Vagina (tissue), 2 donors: ENCODE data around the gene SPRED1.

Experiments
- POLR2A ChIP-seq, 2 donors: fragments of 450-650 bp; IDR thresholded peaks; one replicate each; pipeline ENCODE4 v1.6.1; 2017; ENCODE audit warnings: antibody characterized with exemption in 2 of 2, mild to moderate bottlenecking in 2 of 2, moderate library complexity in 2 of 2
- POLR2AphosphoS5 ChIP-seq, 2 donors: sonication (generic); formaldehyde crosslinking; IDR thresholded peaks; one replicate each; pipeline ENCODE4 v1.9.0; 2017; ENCODE audit warnings: antibody characterized with exemption in 2 of 2, mild to moderate bottlenecking in 2 of 2, low read depth in 1 of 2; ENCODE audit not compliant: insufficient read depth in 1 of 2
- TF ChIP-seq, protein P1 (sequence below), 3 experiments: fragments of 450-650 bp in 2 of 3; fragments of 200-600 bp in 1 of 3; sonication (generic) in 1 of 3; IDR thresholded peaks; one replicate each; pipeline ENCODE4 v1.5.1; 2017 to 2019; ENCODE audit warnings: antibody characterized with exemption in 3 of 3, mild to moderate bottlenecking in 2 of 3, moderate library complexity in 2 of 3

GRCh38 chr15:38391191-38391590 is 138.6 kb downstream of the SPRED1 start:
- TF ChIP-seq, protein P1, sequence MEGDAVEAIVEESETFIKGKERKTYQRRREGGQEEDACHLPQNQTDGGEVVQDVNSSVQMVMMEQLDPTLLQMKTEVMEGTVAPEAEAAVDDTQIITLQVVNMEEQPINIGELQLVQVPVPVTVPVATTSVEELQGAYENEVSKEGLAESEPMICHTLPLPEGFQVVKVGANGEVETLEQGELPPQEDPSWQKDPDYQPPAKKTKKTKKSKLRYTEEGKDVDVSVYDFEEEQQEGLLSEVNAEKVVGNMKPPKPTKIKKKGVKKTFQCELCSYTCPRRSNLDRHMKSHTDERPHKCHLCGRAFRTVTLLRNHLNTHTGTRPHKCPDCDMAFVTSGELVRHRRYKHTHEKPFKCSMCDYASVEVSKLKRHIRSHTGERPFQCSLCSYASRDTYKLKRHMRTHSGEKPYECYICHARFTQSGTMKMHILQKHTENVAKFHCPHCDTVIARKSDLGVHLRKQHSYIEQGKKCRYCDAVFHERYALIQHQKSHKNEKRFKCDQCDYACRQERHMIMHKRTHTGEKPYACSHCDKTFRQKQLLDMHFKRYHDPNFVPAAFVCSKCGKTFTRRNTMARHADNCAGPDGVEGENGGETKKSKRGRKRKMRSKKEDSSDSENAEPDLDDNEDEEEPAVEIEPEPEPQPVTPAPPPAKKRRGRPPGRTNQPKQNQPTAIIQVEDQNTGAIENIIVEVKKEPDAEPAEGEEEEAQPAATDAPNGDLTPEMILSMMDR (IDR thresholded peaks at IDR 0.05) = no peak
- TF ChIP-seq POLR2A (IDR thresholded peaks at IDR 0.05) (no peak), POLR2AphosphoS5 (IDR thresholded peaks at IDR 0.05; ENCODE audit: insufficient read depth in 1 of 2, low read depth in 1 of 2) (no peak)
